ENCODE results near the gene FRMD4A.

Gene FRMD4A

GRCh38 chr10:14004536-14004935, 326.2 kb downstream of the FRMD4A start:
- DNase-seq, result no peak

- DNase-seq, result no peak
Measured at GRCh38 chr10:14003517-14004184, 327.1 kb downstream of the FRMD4A start.

DNA sequence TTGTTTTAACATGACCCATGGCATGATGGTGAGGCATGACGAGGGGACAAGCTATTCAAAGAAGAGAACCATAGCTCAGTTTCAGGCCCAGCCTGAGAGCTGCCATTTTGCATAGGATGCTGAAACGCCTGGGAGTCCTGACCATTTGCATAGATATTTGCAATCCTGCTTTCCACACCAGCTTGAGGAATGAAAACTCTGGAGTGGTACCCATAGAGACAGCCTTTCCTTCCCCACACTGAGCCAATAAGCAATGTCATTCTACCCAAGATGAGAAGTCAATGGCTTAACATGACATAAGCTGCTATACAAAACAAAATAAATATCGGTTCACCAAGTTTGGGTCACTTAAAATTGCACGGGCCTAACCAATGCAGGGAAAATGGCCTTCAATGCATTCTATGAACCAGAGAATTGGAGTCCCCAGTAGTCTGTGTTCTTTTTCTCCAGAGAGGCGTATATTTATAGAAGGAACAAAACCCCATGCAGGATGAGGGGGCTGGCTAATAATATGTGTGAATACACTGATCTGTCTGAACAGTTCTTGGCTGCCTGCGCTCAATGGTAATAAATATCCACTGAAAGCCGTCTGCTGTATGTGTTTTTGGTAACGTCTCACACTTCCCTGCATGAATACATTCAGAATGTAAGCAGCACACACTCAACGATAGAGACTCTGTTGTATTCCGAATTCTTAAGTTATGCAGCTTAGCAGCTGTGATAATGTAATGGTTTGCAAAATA, 329.3 kb downstream of the FRMD4A start:
- no peak for DNase-seq

DNA sequence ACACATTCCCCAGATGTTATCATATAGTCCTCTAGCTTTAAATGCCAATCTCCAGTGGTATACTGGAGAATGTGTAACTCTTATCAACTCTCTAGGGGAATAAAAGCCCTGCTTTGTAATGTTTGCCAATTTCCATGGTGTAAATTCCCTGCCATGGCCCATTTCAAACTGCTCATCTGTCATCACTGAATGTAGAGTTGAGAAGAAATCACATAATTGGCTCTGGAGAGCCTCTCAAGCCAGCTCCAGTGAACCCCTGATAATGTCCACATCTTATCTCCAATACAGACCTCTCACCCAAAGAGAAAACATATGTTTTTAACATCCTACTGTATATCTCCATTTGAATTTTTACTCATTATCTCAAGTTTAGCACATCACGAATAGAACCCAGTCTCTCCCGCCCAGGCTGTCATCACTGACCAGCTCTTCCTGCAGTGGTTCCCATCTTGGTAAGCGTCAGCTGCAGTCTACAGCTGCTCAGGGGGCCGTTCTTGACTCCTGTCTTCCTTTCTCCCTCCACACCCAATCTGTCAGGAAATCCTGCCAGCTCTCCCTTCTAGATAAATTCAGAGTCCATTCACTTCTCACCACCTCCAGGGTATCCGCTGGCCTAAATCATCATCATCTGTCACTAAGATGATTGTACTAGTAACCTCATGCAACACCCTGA, 332.4 kb downstream of the FRMD4A start:
- no peak for DNase-seq

DNA sequence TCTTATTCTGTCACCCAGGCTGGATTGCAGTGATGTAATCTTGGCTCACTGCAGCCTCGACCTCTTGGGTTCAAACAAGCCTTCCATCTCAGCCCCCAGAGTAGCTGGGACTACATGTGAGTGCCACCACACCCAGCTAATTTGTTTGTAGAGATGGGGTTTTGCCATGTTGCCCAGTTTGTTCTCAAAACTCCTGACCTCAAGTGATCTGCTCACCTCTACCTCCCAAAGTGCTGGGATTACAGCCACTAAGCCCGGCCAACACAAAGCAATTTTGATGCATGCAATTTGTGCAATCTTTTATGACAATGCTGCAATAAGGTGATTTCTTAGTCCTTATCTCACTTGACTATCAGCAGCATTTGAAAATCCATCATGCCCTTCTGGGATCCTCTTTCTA, 333.1 kb downstream of the FRMD4A start:
- no peak for DNase-seq

- no peak for DNase-seq
Measured at GRCh38 chr10:13994932-13995331, 335.8 kb downstream of the FRMD4A start.

GRCh38 chr10:13993673-13994089, 337.0 kb downstream of the FRMD4A start:
- no peak for DNase-seq

DNA sequence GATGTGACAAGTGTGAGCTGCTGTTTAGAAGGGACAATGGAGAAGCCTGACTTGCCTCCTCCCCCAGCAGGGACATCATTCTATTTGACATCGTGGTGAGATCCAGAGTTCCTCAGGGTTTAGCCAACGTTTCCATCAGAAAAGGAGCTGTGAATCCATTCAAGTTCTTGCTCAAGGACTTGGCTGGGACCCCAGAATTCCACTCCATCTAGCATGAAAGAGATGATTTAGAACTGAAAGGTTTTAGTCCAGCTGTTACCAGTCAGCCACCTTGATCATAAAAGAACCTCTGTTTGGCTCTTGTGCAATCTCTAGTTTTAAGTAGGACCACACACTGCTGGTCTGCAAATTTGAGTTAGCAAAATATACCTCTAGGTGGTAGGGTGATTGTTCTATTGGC, 337.6 kb downstream of the FRMD4A start:
- DNase-seq, result no peak

DNA sequence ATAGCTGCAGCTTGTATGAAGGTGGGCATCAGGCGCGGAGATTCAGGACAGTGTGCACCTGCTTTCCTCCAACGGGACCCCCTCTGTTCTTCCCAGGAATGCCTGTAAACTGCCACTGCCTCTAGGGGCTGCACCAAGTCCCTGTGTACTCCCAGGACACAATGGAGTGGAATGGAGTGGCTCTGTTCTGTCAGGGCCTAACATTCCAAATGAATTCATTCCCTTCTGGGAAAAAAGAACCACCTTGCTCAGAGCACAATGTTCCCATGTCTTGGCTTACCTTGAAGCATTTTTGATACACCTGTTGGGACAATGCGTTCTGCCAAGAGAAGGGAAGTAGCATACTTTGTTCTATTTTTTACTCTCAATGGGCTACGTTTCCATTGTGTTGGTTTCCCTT, 339.4 kb downstream of the FRMD4A start:
- no peak for DNase-seq

DNA sequence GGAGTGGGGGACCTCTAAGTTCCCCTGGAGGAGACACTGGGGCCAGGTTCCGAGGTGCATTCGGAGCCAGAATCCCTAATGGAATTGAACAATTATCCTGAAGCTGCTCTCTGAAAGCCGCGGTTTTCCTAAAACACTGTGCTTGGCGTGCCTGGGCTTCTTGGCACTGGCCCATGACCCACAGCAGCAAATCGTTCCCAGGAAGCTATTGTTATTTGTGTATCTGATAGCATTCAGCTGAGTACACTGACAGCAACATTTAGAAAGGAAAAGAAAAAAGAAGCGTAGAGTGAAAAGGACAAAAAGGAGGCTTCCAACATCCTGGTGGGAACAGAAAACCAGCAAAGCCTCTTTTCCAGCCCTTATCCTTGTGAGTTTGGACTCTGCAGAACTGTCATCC, 339.8 kb downstream of the FRMD4A start:
- no peak for DNase-seq

DNA sequence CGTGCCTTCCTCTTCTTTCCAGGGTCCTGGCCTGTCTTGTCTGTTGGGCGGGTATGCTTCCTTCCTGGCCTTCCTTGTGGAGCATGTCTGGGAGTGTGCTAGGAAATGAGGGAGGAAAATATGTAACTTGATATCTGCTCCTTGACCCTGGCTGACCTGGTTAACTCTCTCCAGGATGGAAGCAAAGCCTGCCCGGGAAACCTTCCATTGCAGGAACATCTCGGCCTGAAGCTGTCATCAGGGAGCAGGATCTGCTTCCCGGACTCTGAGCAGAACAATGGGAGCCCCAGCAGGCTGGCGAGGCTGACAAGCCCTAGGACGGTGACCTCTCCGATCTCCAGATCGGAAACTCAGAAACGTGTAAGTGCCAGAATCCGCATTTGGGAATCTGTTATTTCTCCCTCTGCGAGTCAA, 340.3 kb downstream of the FRMD4A start:
- no peak for DNase-seq

- no peak for DNase-seq
Measured at GRCh38 chr10:13989616-13990015, 341.1 kb downstream of the FRMD4A start.

- no peak for DNase-seq
Measured at GRCh38 chr10:13987446-13987845, 343.3 kb downstream of the FRMD4A start.

DNA sequence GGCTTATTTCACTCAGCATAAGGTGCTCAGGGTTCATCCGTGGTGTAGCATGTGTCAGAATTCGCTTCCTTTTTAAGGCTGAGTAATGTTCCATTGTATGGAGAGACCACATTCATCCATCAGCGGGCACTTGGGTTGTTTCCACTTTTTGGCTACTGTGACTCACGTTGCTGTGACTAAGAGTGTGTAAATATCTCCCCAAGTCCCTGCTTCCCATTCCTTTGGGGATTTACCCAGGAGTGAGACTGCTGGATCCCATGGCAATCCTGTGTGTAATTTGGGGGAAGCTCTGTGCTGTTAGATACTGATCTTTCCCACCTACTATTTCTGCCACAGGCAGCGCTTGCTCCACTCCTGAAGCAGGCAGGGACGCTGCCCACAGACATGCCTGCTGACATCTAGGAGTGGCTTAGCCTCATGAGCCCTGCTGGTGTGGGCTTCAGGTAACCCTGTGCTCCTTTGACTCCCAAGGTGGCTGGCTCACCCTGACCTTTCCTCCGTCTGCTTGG, 346.0 kb downstream of the FRMD4A start:
- DNase-seq, result no peak

GRCh38 chr10:13983035-13983434, 347.7 kb downstream of the FRMD4A start:
- DNase-seq, result no peak

DNA sequence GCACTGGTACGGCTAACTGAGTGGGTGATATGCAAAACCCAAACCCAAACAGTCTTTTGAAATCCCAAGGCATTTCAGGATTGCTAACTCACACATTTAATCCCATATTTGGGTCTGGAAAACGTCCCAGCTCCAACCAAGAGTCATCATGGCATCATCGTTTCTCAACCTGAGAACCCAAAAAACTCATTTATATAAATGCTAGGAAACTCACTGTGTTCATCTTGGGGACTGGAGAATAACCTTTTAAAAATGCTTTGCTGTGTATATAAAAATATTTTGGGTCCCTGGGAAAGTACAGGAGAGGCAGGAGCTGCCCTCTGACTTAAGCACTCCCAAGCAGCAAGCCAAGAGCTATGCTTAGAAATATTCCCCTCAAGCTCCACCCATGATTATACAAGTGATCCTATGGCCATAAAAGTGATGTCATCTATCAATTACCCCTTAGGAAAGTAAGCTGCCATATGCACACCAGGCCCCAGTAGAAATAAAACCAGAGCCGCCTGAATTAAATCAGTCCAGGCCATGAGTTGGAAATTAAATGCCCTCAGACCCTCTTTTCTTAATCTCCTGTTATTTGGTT, 352.1 kb downstream of the FRMD4A start:
- DNase-seq, result no peak

DNA sequence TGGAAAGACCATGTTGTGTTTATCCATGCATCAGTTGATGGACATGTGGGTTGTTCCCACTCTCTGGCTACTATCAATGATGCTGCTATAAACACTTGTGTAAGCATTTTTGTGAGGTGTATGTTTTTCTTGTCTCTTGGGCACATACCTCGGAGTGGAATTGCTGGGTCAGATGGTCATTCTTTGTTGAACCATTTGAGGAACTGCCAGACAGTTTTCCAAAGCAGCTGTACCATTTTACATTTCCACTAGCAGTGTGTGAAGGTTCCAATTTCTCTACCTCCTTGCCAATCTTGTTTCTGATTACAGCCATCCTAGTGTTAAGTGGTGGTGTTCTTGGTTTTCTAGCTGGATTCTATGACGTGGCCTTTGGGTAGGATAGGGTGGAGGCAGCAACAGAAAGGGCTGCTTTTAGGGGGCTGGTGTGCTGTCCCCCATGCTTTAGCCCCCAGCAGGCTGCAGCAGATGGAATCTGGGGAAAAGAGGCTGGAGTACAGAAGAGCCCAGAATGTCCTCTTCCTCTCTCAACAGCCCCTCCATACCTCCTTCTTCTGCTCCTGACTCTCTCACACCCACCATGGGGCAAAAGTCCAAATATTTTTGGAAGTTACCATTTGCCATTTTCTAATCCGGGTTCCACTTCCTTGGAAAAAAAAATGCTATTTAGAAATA, 352.7 kb downstream of the FRMD4A start:
- no peak for DNase-seq

DNA sequence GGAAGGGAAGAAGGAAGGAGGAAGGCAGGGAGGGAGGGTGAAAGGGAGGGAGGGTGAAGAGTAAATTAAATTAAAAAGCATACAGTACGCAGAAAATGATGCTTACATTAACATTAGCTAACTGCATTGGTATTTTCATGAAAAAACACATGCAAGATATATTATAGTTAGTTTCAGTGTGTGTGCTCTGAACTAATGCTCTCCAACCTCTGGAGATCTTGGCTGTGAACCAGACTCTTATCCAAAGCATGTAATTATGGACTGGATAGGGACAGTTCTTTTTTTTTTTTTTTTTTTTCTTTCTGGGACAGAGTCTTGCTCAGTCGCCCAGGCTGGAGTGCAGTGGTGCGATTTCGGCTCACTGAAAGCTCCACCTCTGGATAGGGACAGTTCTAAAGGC, 357.0 kb downstream of the FRMD4A start:
- DNase-seq, result no peak

DNA sequence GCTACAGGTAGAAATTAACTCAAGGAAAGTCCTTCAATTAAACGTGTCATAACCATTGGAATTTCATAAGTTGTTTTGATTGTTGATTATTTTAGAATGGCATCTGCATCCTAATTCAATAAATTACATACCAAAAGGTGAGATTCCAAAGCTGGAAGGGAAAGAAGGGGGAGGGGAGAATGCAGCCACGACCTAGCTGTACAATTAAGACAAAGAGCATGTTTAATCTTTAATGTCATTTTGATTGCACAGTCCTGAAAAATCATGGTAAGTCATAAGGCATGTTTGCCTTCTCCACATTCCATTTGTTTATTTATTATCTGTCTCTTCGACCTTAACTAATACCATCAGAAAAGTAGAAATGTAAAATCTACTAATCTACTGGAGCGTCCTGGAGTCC, 358.1 kb downstream of the FRMD4A start:
- no peak for DNase-seq

GRCh38 chr10:13971601-13972475, 358.9 kb downstream of the FRMD4A start:
- no peak for DNase-seq

- DNase-seq, result no peak
Measured at GRCh38 chr10:13970957-13971353, 359.8 kb downstream of the FRMD4A start.
